Type B pancreatic cell (in vitro differentiated cells): ENCODE measurements around the gene TFDP1. TPM values are rescaled to one million over a fixed set of nuclear protein-coding genes. Genes with fewer than 3 reads are reported as not detected.

ENCODE experiments used
- DNase-seq: peaks from one replicate; pipeline ENCODE4 v3.0.0; 2021; ENCODE audit warnings: mixed read lengths; ENCODE audit not compliant: unreplicated experiment; ENCODE audit errors: extremely low spot score
- H3K27ac Mint-ChIP-seq: 2 replicates; pipeline ENCODE4 v1.8.0; 2021; ENCODE audit warnings: mild to moderate bottlenecking, mixed read lengths
- H3K27me3 Mint-ChIP-seq: 2 replicates; pipeline ENCODE4 v1.8.0; 2021; ENCODE audit warnings: mixed read lengths
- H3K36me3 Mint-ChIP-seq: 2 replicates; pipeline ENCODE4 v1.8.0; 2021; ENCODE audit warnings: mixed read lengths
- H3K4me1 Mint-ChIP-seq: one replicate; pipeline ENCODE4 v1.8.0; 2021; ENCODE audit warnings: mixed read lengths; ENCODE audit not compliant: unreplicated experiment
- H3K4me3 Mint-ChIP-seq: 2 replicates; pipeline ENCODE4 v1.8.0; 2021; ENCODE audit warnings: mild to moderate bottlenecking, mixed read lengths
- H3K9me3 Mint-ChIP-seq: 2 replicates; pipeline ENCODE4 v1.8.0; 2021; ENCODE audit warnings: mixed read lengths
- CTCF ChIP-seq: fragments of 200-600 bp; sonication (generic); conservative IDR thresholded peaks from 2 replicates; pipeline ENCODE4 v1.5.0; 2021; ENCODE audit warnings: antibody characterized with exemption, mild to moderate bottlenecking
- total RNA-seq: library from RNA; stranded (reverse); gene quantifications from 2 replicates; pipeline ENCODE4 v1.2.1, GENCODE V29; 2021; ENCODE audit warnings: low replicate concordance

TFDP1 gene
- total RNA-seq, 1 donor from 2014 or later, result 78.8 TPM

- TF ChIP-seq CTCF, result no peak
- Mint-ChIP-seq H3K27ac (no peak overlapping the region), H3K4me1 (peaks cover 5% of the 10 kb centered on the region), H3K27me3 (no peaks in the 10 kb centered on the region), H3K36me3 (peaks cover 13% of the 10 kb centered on the region), H3K4me3 (no peak overlapping the region), H3K9me3 (no peaks in the 10 kb centered on the region)
- peak; percentile 45 for DNase-seq
These were observed 32.5 kb upstream of the TFDP1 start for GRCh38 chr13:113552079-113552478.

GRCh38 chr13:113552786-113553434, 31.6 kb upstream of the TFDP1 start:
- Mint-ChIP-seq H3K27ac (no peak overlapping the region), H3K4me3 (no peak overlapping the region), H3K27me3 (no peaks in the 10 kb centered on the region), H3K4me1 (peaks cover 5% of the 10 kb centered on the region), H3K9me3 (no peaks in the 10 kb centered on the region), H3K36me3 (peaks cover 13% of the 10 kb centered on the region)
- no peak for DNase-seq
- TF ChIP-seq CTCF, result no peak

- Mint-ChIP-seq H3K27me3 (no peaks in the 10 kb centered on the region), H3K9me3 (no peaks in the 10 kb centered on the region), H3K36me3 (peaks cover 13% of the 10 kb centered on the region), H3K27ac (no peak overlapping the region), H3K4me1 (peaks cover 5% of the 10 kb centered on the region), H3K4me3 (no peak overlapping the region)
- no peak for TF ChIP-seq CTCF
- DNase-seq, result peak; percentile 62
These were observed 30.8 kb upstream of the TFDP1 start for GRCh38 chr13:113553511-113554332.

- no peaks in the 10 kb centered on the region for H3K9me3 Mint-ChIP-seq
- TF ChIP-seq CTCF, result no peak
- peak; percentile 43 for DNase-seq
- H3K4me1 Mint-ChIP-seq, result peaks cover 2% of the 10 kb centered on the region
- H3K27ac Mint-ChIP-seq, result no peak overlapping the region
- no peak overlapping the region for H3K4me3 Mint-ChIP-seq
- H3K27me3 Mint-ChIP-seq, result no peaks in the 10 kb centered on the region
- H3K36me3 Mint-ChIP-seq, result peaks cover 12% of the 10 kb centered on the region
These were observed 30.2 kb upstream of the TFDP1 start for GRCh38 chr13:113554333-113554700.

- Mint-ChIP-seq H3K9me3 (no peaks in the 10 kb centered on the region), H3K36me3 (peaks cover 10% of the 10 kb centered on the region), H3K4me1 (no peaks in the 10 kb centered on the region), H3K4me3 (no peak overlapping the region), H3K27ac (no peak overlapping the region), H3K27me3 (no peaks in the 10 kb centered on the region)
- DNase-seq, result no peak
- TF ChIP-seq CTCF, result no peak
These were observed 29.4 kb upstream of the TFDP1 start for GRCh38 chr13:113555141-113555540.
